Activated CD8-positive, alpha-beta T cell treated with anti-CD3 and anti-CD28 coated beads for 36 hours (primary cell): ENCODE measurements around the gene FUT1. TPM values are rescaled to one million over a fixed set of nuclear protein-coding genes. Genes with fewer than 3 reads are reported as not detected.

Experiments used
- ATAC-seq: fragments of 200-7000 bp; cut with Tn5 transposase; one replicate; pipeline ENCODE4 v1.10.0; 2021; ENCODE audit warnings: mild to moderate bottlenecking, moderate library complexity
- CTCF ChIA-PET: fragments of 350-600 bp; sonication (Branson Sonifier 250); formaldehyde crosslinking; loops from one replicate; lab custom pipeline; 2021; ENCODE audit warnings: antibody characterized with exemption; lab: Charles Lee
- POLR2A ChIA-PET: fragments of 350-600 bp; sonication (Branson Sonifier 250); formaldehyde crosslinking; loops from one replicate; lab custom pipeline; 2021; ENCODE audit warnings: antibody characterized with exemption; lab: Charles Lee
- DNase-seq: peaks from one replicate; pipeline ENCODE4 v3.0.0-alpha.2; 2020
- H3K27ac Mint-ChIP-seq: one replicate; pipeline ENCODE4 v1.8.0; 2021; ENCODE audit warnings: mild to moderate bottlenecking, mixed read lengths
- H3K27me3 Mint-ChIP-seq: one replicate; pipeline ENCODE4 v1.8.0; 2021; ENCODE audit warnings: mixed read lengths
- H3K36me3 Mint-ChIP-seq: one replicate; pipeline ENCODE4 v1.8.0; 2021; ENCODE audit warnings: low read depth, mixed read lengths
- H3K4me1 Mint-ChIP-seq: one replicate; pipeline ENCODE4 v1.8.0; 2021; ENCODE audit warnings: low read depth, mixed read lengths
- H3K4me3 Mint-ChIP-seq: one replicate; pipeline ENCODE4 v1.8.0; 2021; ENCODE audit warnings: mild to moderate bottlenecking, moderate library complexity, mixed read lengths
- H3K9me3 Mint-ChIP-seq: one replicate; pipeline ENCODE4 v1.8.0; 2021; ENCODE audit warnings: mixed read lengths
- intact Hi-C: fragments of 100-400 bp; cut with micrococcal nuclease; formaldehyde crosslinking; loops from one replicate; pipeline ENCODE4 v1.10.0; 2022
- total RNA-seq, 2 experiments: library from RNA; stranded (reverse); gene quantifications; one replicate each; pipeline ENCODE4 v1.2.3, GENCODE V29; 2021
- TF ChIP-seq, protein P1 (sequence below): fragments of 200-600 bp; IDR thresholded peaks from one replicate; pipeline ENCODE4 v1.8.0; 2022; ENCODE audit warnings: antibody characterized with exemption, mild to moderate bottlenecking

The FUT1 gene
- total RNA-seq, 2 experiments from 2014 or later, result 0.09 to 0.11 TPM

DNA sequence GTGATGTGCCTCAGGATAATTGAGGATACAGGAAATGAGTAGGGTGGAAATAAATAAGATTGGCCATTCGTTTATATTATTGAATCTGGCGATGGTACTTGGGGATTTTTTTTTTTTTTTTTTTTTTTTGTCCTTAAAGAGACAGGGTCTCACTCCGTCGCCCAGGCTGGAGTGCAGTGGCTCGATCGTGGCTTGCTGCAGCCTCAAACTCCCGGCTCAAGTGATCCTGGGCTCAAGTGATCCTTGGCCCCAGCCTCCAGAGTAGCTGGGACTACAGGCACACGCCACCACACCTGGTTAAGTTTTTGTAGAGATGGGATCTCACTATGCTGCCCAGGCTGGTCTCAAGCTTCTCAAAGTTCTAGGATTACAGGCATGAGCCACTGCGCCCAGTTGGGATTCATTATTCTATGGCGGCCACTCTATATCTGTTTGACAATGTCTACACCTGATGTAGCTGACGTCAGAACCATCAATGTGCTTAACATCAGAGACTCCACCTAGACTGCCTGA lies 30.2 kb downstream of the FUT1 start:
- ChIA-PET POLR2A (no interaction called here), CTCF (no interaction called here)
- DNase-seq (no peak), ATAC-seq (no peak)
- intact Hi-C loops, result no loop called here
- peaks cover 22% of the 10 kb centered on the region for H3K4me1 Mint-ChIP-seq
- no peaks in the 10 kb centered on the region for H3K27me3 Mint-ChIP-seq
- H3K4me3 Mint-ChIP-seq, result no peak overlapping the region
- H3K36me3 Mint-ChIP-seq, result peaks cover 15% of the 10 kb centered on the region
- H3K27ac Mint-ChIP-seq, result no peak overlapping the region
- TF ChIP-seq, protein P1, sequence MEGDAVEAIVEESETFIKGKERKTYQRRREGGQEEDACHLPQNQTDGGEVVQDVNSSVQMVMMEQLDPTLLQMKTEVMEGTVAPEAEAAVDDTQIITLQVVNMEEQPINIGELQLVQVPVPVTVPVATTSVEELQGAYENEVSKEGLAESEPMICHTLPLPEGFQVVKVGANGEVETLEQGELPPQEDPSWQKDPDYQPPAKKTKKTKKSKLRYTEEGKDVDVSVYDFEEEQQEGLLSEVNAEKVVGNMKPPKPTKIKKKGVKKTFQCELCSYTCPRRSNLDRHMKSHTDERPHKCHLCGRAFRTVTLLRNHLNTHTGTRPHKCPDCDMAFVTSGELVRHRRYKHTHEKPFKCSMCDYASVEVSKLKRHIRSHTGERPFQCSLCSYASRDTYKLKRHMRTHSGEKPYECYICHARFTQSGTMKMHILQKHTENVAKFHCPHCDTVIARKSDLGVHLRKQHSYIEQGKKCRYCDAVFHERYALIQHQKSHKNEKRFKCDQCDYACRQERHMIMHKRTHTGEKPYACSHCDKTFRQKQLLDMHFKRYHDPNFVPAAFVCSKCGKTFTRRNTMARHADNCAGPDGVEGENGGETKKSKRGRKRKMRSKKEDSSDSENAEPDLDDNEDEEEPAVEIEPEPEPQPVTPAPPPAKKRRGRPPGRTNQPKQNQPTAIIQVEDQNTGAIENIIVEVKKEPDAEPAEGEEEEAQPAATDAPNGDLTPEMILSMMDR, result no peak
- H3K9me3 Mint-ChIP-seq, result peaks cover 17% of the 10 kb centered on the region

DNA sequence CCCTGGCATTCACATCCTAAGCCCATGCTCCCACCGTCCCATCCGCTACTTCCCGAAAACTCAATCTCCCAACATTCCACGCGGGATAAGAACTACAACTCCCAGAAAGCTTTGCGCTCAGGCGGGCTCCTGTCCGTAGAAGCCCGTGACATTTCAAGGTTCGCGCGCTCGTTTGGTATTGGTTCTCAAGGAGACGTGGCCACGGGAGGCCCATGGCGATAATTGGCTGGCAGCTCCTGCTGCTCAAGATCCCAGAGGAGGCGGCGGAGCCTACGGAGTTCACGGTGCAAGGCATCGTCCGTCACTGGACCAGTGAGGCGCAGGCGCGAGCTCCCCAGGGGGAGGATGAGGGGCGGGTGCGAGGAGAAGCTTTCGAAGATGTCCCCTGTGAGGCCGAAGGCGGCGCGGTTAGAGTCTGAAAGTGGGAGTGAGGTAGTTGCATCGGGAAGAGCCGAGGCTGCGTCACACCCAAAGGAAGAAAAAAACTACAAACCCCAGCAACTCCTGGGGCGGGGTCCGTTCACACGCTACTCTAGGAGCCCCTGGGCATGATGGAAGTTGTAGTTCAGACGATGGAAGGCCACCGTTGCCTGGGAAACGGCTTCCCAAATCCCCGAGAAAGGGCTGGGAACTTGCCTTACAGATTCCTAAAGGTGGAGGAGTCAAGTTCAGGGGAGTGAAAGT lies 31.7 kb downstream of the FUT1 start:
- no peaks in the 10 kb centered on the region for H3K27me3 Mint-ChIP-seq
- DNase-seq (peak; percentile 98), ATAC-seq (peak; percentile 94)
- H3K4me3 Mint-ChIP-seq, result peak overlapping the region; percentile 92
- peaks cover 13% of the 10 kb centered on the region for H3K4me1 Mint-ChIP-seq
- TF ChIP-seq, protein P1, result no peak
- intact Hi-C loops, result no loop called here
- H3K27ac Mint-ChIP-seq, result peak overlapping the region; percentile 99
- ChIA-PET POLR2A (interaction anchor here (0.6 to 1.7 kb wide), 3 partner anchors 18 to 394 kb away, joined by 3 to 5 read pairs (median 3); partner anchors contain the start of gene DBP), CTCF (interaction anchor here (0.7 to 1.4 kb wide), 4 partner anchors 18 to 775 kb away, joined by 3 to 6 read pairs (median 3); partner anchors contain the start of genes GYS1 and RUVBL2)
- H3K36me3 Mint-ChIP-seq, result peaks cover 8% of the 10 kb centered on the region
- H3K9me3 Mint-ChIP-seq, result peaks cover 10% of the 10 kb centered on the region

DNA sequence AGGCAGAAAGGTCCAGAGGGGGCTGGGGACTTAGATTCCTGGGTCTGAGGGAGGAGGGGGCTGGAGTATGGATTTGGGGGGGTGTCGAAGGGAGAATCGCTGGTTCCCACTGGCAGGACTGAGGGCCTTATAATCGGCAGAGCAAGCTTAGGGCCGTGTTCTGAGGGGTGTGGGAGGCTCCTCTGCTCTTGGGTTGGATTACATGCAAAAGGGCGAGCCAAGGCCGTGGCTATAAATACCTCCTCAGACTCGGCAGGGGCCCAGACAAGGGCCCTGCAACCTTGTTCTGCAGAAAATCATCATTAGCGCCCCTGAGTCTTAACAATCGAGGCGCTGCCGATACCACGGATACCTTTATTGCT lies 32.2 kb downstream of the FUT1 start:
- intact Hi-C loops, result no loop called here
- POLR2A ChIA-PET, result interaction anchor here (0.6 to 1.7 kb wide), 2 partner anchors 18 to 394 kb away, joined by 3 to 5 read pairs; no protein-coding TSS in a partner anchor
- ATAC-seq, result peak; percentile 9

DNA sequence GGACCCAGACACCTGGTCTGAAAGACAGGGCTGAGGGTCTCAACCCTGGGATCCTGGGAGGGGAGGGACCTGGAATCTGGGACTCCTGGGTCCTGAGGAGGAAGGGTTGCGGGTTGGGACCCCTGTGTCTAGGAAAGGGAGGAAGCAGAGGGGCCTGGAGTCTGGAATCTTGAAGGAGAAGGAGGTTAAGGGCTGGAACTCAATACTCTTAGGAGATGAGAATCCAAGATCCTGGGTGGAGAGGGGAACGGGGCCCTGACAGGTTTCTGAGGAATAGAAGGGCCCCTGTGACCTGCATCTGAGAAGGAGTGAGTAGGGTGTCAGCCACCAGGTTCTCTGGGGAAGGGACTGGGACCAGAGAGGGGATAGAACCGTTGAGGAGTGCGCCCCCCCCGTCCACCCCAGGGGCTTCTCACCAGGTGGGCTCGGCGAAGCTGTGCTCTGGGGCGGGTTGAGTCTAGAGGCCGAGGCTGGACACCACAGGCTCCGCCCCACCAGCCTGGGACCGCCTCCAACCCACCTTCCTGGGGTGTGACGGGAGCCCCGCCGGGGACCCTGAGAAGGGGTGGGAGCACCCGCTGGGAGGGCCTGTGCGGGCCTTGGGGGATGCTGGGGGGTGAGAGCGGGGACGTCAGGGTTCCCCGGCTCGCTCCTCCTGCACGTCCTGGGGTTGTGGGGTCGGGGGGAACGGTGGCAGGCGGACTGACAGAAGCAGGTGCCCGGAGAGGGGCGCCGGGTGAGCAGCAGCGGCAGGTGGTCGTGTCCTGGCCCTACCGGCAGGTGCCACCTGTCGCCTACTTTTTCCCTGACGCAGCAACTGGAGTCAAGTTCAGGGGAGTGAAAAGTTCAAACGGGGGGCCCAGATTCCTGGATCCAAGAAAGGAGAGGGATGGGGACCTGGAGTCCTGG lies 32.9 kb downstream of the FUT1 start, which contains the start of gene MAMSTR:
Gene MAMSTR, minus strand, starts transcription at position 463 of the 909 bp plus-strand sequence. CDS start 694 bp downstream, outside the sequence.
- H3K4me1 Mint-ChIP-seq, result peaks cover 8% of the 10 kb centered on the region
- H3K4me3 Mint-ChIP-seq, result peak within 1 kb of the TSS; percentile 92

More for the DNA sequence above, 32.2 kb downstream of the FUT1 start:
- Mint-ChIP-seq H3K9me3 (peaks cover 5% of the 10 kb centered on the region), H3K36me3 (peaks cover 4% of the 10 kb centered on the region), H3K27me3 (no peaks in the 10 kb centered on the region), H3K4me3 (peak overlapping the region; percentile 92), H3K27ac (peak overlapping the region; percentile 99), H3K4me1 (peaks cover 9% of the 10 kb centered on the region)
- CTCF ChIA-PET, result interaction anchor here (0.7 to 1.4 kb wide), 4 partner anchors 19 to 776 kb away, joined by 3 to 6 read pairs (median 3); partner anchors contain the start of genes GYS1 and RUVBL2
- TF ChIP-seq, protein P1, result no peak
- DNase-seq, result no peak

More for the DNA sequence above, 32.9 kb downstream of the FUT1 start, which contains the start of gene MAMSTR:
- ATAC-seq (no peak), DNase-seq (no peak)
- Mint-ChIP-seq H3K36me3 (no peaks in the 10 kb centered on the region), H3K9me3 (no peaks in the 10 kb centered on the region), H3K27ac (peak within 1 kb of the TSS; percentile 99), H3K27me3 (no peaks in the 10 kb centered on the region)
- ChIA-PET POLR2A (no interaction called here), CTCF (no interaction called here)
- TF ChIP-seq, protein P1, result no peak
- intact Hi-C loops, result no loop called here
